H9 (cell line): Measurements from ENCODE around the gene SYS1. TPM values are rescaled to one million over a fixed set of nuclear protein-coding genes. Genes with fewer than 3 reads are reported as not detected.

ENCODE experiments used
- DNase-seq: peaks from one replicate; pipeline ENCODE4 v3.0.0-alpha.2; 2017
- H2AFZ ChIP-seq: one replicate; pipeline ENCODE4 v1.6.1; 2013; ENCODE audit warnings: mild to moderate bottlenecking, low read length, control low read depth, moderate library complexity
- H2AK5ac ChIP-seq: 2 replicates; pipeline ENCODE4 v1.6.1; 2013; ENCODE audit warnings: low read length, control low read depth, mixed read lengths; ENCODE audit not compliant: insufficient read length
- H2BK120ac ChIP-seq: one replicate; pipeline ENCODE4 v1.6.1; 2013; ENCODE audit warnings: low read depth, mild to moderate bottlenecking, low read length, control low read depth, inconsistent platforms; ENCODE audit not compliant: poor library complexity, severe bottlenecking
- H2BK12ac ChIP-seq: 2 replicates; pipeline ENCODE4 v1.6.1; 2013; ENCODE audit warnings: low read length, control low read depth, mixed read lengths, low read depth; ENCODE audit not compliant: insufficient read length
- H2BK15ac ChIP-seq: 2 replicates; pipeline ENCODE4 v1.6.1; 2013; ENCODE audit warnings: low read depth, low read length, control low read depth
- H2BK20ac ChIP-seq: one replicate; pipeline ENCODE4 v1.6.1; 2013; ENCODE audit warnings: low read depth, mild to moderate bottlenecking, low read length, control low read depth, inconsistent platforms; ENCODE audit not compliant: poor library complexity, severe bottlenecking
- H2BK5ac ChIP-seq: 2 replicates; pipeline ENCODE4 v1.6.1; 2013; ENCODE audit warnings: low read length, control low read depth, mixed read lengths; ENCODE audit not compliant: insufficient read length
- H3K14ac ChIP-seq: 2 replicates; pipeline ENCODE4 v1.6.1; 2013; ENCODE audit warnings: low read length, control low read depth; ENCODE audit not compliant: insufficient read depth
- H3K18ac ChIP-seq: 2 replicates; pipeline ENCODE4 v1.6.1; 2013; ENCODE audit warnings: low read depth, mild to moderate bottlenecking, mixed read lengths, low read length, control low read depth; ENCODE audit not compliant: insufficient read length
- H3K23ac ChIP-seq: 2 replicates; pipeline ENCODE4 v1.6.1; 2013; ENCODE audit warnings: low read length, control low read depth, mixed read lengths, low read depth; ENCODE audit not compliant: insufficient read length
- H3K23me2 ChIP-seq: 2 replicates; pipeline ENCODE4 v1.6.1; 2013; ENCODE audit warnings: low read depth, mild to moderate bottlenecking, mixed read lengths, low read length, control low read depth; ENCODE audit not compliant: insufficient read length, poor library complexity, severe bottlenecking
- H3K27ac ChIP-seq: 2 replicates; pipeline ENCODE4 v1.5.1; 2013; ENCODE audit warnings: low read length, control low read depth, mixed read lengths, low read depth; ENCODE audit not compliant: insufficient read length
- H3K27me3 ChIP-seq: 2 replicates; pipeline ENCODE4 v1.6.1; 2013; ENCODE audit warnings: low read length, control low read depth, inconsistent platforms; ENCODE audit not compliant: insufficient read depth
- H3K4ac ChIP-seq: 2 replicates; pipeline ENCODE4 v1.6.1; 2013; ENCODE audit warnings: low read depth, mild to moderate bottlenecking, control low read depth, inconsistent platforms, low read length, moderate library complexity
- H3K4me1 ChIP-seq: 2 replicates; pipeline ENCODE4 v1.6.1; 2013; ENCODE audit warnings: low read length, control low read depth, inconsistent platforms; ENCODE audit not compliant: insufficient read depth
- H3K4me2 ChIP-seq: 2 replicates; pipeline ENCODE4 v1.6.1; 2013; ENCODE audit warnings: low read length, control low read depth, mixed read lengths; ENCODE audit not compliant: insufficient read length, insufficient read depth
- H3K56ac ChIP-seq: 2 replicates; pipeline ENCODE4 v1.6.1; 2013; ENCODE audit warnings: low read depth, mild to moderate bottlenecking, mixed read lengths, low read length, control low read depth; ENCODE audit not compliant: insufficient read length
- H3K79me1 ChIP-seq: 2 replicates; pipeline ENCODE4 v1.6.1; 2013; ENCODE audit warnings: low read depth, mild to moderate bottlenecking, moderate library complexity, low read length, control low read depth, inconsistent platforms; ENCODE audit not compliant: insufficient read depth, poor library complexity, severe bottlenecking
- H3K79me2 ChIP-seq: 2 replicates; pipeline ENCODE4 v1.6.1; 2013; ENCODE audit warnings: low read length, control low read depth, inconsistent platforms; ENCODE audit not compliant: insufficient read depth
- H3K9ac ChIP-seq: 2 replicates; pipeline ENCODE4 v1.6.1; 2013; ENCODE audit warnings: low read length, control low read depth, mixed read lengths; ENCODE audit not compliant: insufficient read length; ENCODE audit errors: extremely low read depth
- H3K9me3 ChIP-seq: one replicate; pipeline ENCODE4 v1.6.1; 2013; ENCODE audit warnings: low read depth, low read length, inconsistent platforms; ENCODE audit not compliant: control insufficient read depth
- H3T11ph ChIP-seq: one replicate; pipeline ENCODE4 v1.6.1; 2013; ENCODE audit warnings: mild to moderate bottlenecking, low read length, control low read depth, inconsistent platforms
- H4K20me1 ChIP-seq: one replicate; pipeline ENCODE4 v1.6.1; 2013; ENCODE audit not compliant: control insufficient read depth, insufficient read length, insufficient read depth
- H4K5ac ChIP-seq: 2 replicates; pipeline ENCODE4 v1.6.1; 2013; ENCODE audit warnings: low read depth, mild to moderate bottlenecking, mixed read lengths, low read length, control low read depth; ENCODE audit not compliant: insufficient read length
- H4K8ac ChIP-seq: replicated peaks from 2 replicates; pipeline ENCODE4 v1.6.1; 2013; ENCODE audit warnings: low read length, control low read depth, mixed read lengths, low read depth; ENCODE audit not compliant: insufficient read length
- H4K91ac ChIP-seq: 2 replicates; pipeline ENCODE4 v1.6.1; 2013; ENCODE audit warnings: low read depth, mild to moderate bottlenecking, moderate library complexity, mixed read lengths, low read length, control low read depth; ENCODE audit not compliant: insufficient read length
- H3K27ac Mint-ChIP-seq, 3 experiments: 2 replicates in 2 of 3; 3 replicates in 1 of 3; pipeline ENCODE4 v1.8.0; 2020 to 2021; ENCODE audit warnings: mixed read lengths in 3 of 3, mild to moderate bottlenecking in 1 of 3, moderate library complexity in 1 of 3
- H3K27me3 Mint-ChIP-seq: 2 replicates; pipeline ENCODE4 v1.8.0; 2021; ENCODE audit warnings: low read depth, mild to moderate bottlenecking, moderate library complexity, mixed read lengths
- H3K36me3 Mint-ChIP-seq, 3 experiments: 2 replicates in 2 of 3; 3 replicates in 1 of 3; pipeline ENCODE4 v1.8.0; 2020 to 2021; ENCODE audit warnings: low read depth in 3 of 3, mixed read lengths in 3 of 3; ENCODE audit not compliant: insufficient read depth in 1 of 3
- H3K4me1 Mint-ChIP-seq, 2 experiments: 2 replicates each; pipeline ENCODE4 v1.8.0; 2020; ENCODE audit warnings: mixed read lengths in 2 of 2
- H3K4me3 Mint-ChIP-seq, 2 experiments: 2 replicates in 1 of 2; 3 replicates in 1 of 2; pipeline ENCODE4 v1.8.0; 2020 to 2021; ENCODE audit warnings: mild to moderate bottlenecking in 2 of 2, mixed read lengths in 2 of 2, moderate library complexity in 1 of 2
- H3K9me3 Mint-ChIP-seq, 2 experiments: 2 replicates in 1 of 2; 3 replicates in 1 of 2; pipeline ENCODE4 v1.8.0; 2020; ENCODE audit warnings: mild to moderate bottlenecking in 2 of 2, mixed read lengths in 2 of 2, moderate library complexity in 1 of 2
- WGBS: extraction: QIAGEN DNeasy Blood & Tissue Kit; methylation state at CpG from one replicate; pipeline ENCODE4 v1.1.7; 2013; ENCODE audit warnings: missing lambda C conversion rate, low lambda C conversion rate, mixed read lengths; ENCODE audit not compliant: insufficient read length; ENCODE audit errors: extremely low coverage; 5-methylcytosine and 5-hydroxymethylcytosine counted together
- total RNA-seq: library from RNA; stranded (reverse); gene quantifications from 2 replicates; pipeline ENCODE4 v1.2.1, GENCODE V29; 2021
- TF ChIP-seq, protein P1 (sequence below): fragments of 200-600 bp; sonication (generic); conservative IDR thresholded peaks from 3 replicates; pipeline ENCODE4 v1.8.0; 2021; ENCODE audit warnings: antibody characterized with exemption, mild to moderate bottlenecking

SYS1 gene
- total RNA-seq, 1 experiment from 2014 or later, result 21.0 TPM

DNA sequence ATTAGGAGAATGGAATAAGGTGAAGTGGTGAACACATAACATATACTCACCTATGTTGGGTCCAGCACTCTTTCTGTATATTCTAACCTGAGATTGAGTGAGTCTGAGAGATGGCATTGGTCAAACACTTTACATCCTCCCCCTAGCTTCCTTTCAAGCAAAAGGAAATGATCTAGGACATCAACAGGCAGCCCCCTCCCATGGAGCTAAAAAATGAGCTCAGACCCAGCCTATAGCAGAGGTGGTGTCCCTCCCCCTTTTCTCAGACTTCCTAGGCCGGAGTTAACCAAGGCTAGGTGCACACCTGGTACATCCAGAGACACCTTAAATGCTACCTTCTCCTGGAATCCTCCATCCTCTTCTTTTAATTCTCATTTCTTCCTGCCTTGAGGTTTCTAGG is 9.2 kb upstream of the SYS1 start:
- Mint-ChIP-seq H3K27me3 (no peaks in the 10 kb centered on the region), H3K9me3 (no peaks in the 10 kb centered on the region), H3K36me3 (no peaks in the 10 kb centered on the region), H3K27ac (no peak overlapping the region), H3K4me1 (peaks cover 27 to 34% of the 10 kb centered on the region in 2 experiments), H3K4me3 (no peak overlapping the region)
- H4K91ac ChIP-seq, result no peak overlapping the region
- H3K9me3 ChIP-seq, result no peaks in the 10 kb centered on the region
- H3K79me2 ChIP-seq, result no peaks in the 10 kb centered on the region
- no peak overlapping the region for H2BK15ac ChIP-seq
- peak overlapping the region; percentile 33 for H4K5ac ChIP-seq
- no peak overlapping the region for H2AK5ac ChIP-seq
- no peak overlapping the region for H3K14ac ChIP-seq
- H3K27me3 ChIP-seq, result no peaks in the 10 kb centered on the region
- H4K20me1 ChIP-seq, result no peaks in the 10 kb centered on the region
- no peak overlapping the region for H2BK120ac ChIP-seq
- no CpG with 5 or more reads among the region's 1 CpG for WGBS
- no peak overlapping the region for H3K23ac ChIP-seq
- H3K18ac ChIP-seq, result no peak overlapping the region
- H3K27ac ChIP-seq, result no peak overlapping the region
- no peak overlapping the region for H2AFZ ChIP-seq
- DNase-seq, result no peak
- H3K4ac ChIP-seq, result no peak overlapping the region
- TF ChIP-seq, protein P1, sequence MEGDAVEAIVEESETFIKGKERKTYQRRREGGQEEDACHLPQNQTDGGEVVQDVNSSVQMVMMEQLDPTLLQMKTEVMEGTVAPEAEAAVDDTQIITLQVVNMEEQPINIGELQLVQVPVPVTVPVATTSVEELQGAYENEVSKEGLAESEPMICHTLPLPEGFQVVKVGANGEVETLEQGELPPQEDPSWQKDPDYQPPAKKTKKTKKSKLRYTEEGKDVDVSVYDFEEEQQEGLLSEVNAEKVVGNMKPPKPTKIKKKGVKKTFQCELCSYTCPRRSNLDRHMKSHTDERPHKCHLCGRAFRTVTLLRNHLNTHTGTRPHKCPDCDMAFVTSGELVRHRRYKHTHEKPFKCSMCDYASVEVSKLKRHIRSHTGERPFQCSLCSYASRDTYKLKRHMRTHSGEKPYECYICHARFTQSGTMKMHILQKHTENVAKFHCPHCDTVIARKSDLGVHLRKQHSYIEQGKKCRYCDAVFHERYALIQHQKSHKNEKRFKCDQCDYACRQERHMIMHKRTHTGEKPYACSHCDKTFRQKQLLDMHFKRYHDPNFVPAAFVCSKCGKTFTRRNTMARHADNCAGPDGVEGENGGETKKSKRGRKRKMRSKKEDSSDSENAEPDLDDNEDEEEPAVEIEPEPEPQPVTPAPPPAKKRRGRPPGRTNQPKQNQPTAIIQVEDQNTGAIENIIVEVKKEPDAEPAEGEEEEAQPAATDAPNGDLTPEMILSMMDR, result no peak
- no peak overlapping the region for H3K56ac ChIP-seq
- no peak overlapping the region for H3K9ac ChIP-seq
- no peaks in the 10 kb centered on the region for H3K79me1 ChIP-seq
- peaks cover 3% of the 10 kb centered on the region; the same call in 1 of the 2 replicates for H3K4me1 ChIP-seq
- no peak overlapping the region for H4K8ac ChIP-seq
- no peak overlapping the region for H2BK12ac ChIP-seq
- no peak overlapping the region for H2BK20ac ChIP-seq
- no peaks in the 10 kb centered on the region for H3K23me2 ChIP-seq
- no peak overlapping the region for H2BK5ac ChIP-seq
- no peak overlapping the region for H3K4me2 ChIP-seq
- no peak overlapping the region for H3T11ph ChIP-seq
